NCI-H69 (cell line): ENCODE results near the gene KLHL30.

ENCODE experiments used
- DNase-seq: peaks from one replicate; lab custom pipeline; 2025; lab: John Stamatoyannopoulos, UW

Gene KLHL30

DNA sequence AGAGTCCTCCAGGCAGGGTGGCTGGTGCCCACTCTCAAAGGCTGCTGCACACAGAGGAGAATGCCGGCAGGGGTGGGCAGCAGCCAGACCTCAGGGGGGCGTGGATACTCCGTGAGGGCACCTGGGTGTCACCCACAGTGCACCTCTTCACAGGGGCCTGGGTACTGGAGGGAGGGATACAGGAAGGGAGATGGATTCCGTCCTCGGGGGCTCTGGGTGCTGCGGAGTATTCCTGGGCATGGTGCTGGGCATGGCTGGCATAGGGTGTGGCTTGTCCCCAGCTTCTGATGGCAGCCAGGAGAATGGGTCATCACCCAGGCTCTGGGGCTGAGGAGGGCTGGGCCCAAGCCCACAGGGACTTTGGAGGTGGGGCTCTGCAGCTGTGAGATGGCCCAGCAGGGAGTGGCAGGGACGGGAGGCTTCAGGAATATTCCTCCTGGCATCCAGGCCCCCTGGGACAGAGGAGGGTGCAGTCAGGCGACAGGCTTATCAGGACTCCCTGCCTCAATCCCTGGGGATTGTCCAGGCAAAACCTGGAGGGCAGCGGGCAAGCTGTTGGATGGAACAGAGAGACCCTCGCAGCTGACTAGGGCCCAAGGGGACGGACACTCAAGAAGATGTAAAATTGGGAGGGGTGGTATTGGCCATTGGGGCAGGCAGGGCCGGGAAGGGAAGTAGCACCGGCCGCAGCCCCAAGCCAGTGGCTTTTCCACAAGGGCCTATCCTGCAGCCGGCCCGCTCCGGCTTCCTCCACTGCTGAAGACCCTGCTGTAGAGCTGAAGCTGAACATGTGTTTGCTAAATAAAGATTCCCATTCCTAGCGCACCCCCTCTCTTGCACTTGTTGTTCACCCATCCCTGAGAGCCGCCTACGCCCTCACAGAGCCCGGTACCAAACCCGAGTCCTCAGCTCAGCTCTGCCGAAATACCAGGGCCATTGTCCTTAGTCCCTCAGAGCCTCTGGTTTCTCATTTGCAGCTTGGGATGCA lies 5.7 kb upstream of the KLHL30 start:
- no peak for DNase-seq

DNA sequence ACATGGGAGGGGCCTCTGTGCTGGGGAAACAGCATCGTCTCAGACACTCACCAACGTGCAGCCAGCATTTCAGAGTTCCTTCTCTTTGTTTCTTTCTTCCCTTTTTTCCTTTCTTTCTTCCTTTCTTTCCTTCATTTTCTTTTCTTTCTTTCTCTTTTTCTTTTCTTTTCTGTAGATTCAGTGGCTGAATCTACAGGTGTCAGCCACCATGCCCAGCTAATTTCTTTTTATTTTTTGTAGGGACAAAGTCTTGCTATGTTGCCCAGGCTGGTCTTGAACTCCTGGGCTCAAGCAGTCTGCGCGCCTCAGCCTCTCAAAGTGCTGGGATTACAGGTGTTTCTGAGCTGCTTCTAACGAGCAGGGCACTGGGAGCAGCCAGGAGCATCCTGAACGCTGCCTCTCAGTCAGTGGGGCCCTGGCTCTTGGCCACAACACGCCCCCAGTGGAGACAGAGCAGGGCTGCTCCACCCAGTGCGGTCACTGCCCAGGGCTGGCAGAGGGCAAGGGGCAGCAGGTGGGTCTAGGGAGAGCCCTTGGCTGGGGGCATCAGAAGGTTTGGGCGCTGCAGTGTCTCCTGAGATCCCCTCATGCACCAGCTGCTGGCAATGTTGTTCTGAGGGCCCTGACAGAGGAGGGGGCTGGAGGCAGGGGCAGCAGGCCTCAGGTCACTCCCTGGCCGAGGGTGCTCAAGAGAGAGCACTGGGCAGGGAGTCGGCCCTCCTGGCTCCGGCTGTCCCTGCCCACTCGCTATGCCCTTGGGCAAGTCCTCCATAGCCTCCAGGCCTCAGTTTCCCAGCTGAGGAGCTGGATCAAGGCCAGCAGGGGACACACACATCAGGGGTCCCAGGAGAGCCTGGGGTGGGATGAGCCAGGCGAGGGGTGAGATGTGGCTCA lies 4.7 kb upstream of the KLHL30 start:
- DNase-seq, result peak; percentile 9

GRCh38 chr2:238134393-238134785 lies 4.1 kb upstream of the KLHL30 start:
- DNase-seq, result no peak

DNA sequence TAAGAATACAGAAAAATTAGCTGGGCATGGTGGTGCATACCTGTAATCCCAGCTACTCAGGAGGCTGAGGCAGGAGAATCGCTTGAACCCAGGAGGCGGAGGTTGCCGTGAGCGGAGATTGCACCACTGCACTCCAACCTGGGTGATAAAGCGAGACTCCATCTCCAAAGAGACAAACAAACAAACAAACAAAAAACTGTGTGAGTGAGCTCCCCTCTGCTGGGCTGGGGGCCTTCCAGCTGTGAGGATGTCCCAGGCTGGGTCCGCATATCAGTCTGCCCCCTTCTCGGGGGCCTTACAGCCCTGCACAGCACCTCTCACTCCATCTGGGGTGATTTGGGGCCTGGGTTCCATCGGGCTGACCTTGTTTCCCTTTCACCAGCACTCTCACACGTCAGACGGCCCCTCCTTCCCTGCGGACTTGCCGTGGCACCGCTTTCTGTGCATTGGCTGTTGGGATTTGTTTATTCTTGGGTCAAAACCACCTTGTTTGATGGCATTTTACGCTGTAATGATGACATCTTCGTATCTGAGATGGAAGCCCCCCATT lies 2.8 kb upstream of the KLHL30 start:
- DNase-seq, result no peak

DNA sequence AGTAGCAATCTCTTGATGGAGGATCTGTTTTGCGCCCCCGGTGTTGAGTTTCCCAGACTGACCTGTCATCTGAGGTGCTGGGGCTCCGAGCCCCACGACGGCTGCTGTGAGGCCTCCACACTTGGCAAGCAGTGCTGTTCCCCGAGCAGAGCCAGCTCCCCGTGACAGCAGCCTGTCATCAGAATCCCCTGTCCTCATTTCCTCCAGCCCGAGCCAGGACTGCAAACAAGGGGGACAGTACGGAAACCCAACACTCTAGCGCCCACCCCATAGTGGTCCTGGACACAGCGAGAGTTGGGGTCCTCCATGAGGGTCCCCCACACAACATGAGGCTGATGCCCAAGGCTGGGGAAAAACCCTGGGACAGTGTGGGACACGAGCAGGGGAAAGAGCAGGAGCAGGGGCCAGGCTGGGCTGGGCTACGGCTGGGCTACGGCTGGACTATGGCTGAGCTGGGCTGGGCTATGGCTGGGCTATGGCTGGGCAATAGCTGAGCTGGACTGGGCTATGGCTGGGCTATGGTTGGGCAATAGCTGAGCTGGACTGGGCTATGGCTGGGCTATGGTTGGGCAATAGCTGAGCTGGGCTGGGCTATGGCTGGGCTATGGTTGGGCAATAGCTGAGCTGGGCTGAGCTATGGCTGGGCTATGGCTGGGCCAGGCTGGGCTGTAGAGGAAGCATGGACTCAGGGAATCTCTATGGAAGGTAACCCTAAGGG lies 1.5 kb upstream of the KLHL30 start:
- no peak for DNase-seq

DNA sequence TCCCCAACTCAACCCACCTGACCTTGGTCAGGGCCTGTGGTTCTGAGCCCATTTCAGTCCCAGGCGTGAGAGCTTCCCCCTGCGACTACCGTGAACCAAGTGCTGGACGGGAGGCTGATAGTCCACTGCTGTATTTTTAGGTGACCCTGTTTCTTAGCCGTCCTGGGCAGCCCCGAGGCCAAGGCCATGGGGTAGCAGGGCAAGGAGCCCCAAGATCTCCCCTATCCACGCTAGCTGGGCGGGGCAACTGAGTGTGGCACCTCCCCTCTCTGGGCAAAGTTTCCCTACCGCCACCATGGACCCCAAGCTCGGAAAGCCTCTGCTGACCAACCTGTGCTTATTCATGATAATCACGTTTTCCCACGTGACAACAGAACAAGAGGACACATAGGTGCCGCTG lies 583 bp upstream of the KLHL30 start:
- DNase-seq, result no peak

DNA sequence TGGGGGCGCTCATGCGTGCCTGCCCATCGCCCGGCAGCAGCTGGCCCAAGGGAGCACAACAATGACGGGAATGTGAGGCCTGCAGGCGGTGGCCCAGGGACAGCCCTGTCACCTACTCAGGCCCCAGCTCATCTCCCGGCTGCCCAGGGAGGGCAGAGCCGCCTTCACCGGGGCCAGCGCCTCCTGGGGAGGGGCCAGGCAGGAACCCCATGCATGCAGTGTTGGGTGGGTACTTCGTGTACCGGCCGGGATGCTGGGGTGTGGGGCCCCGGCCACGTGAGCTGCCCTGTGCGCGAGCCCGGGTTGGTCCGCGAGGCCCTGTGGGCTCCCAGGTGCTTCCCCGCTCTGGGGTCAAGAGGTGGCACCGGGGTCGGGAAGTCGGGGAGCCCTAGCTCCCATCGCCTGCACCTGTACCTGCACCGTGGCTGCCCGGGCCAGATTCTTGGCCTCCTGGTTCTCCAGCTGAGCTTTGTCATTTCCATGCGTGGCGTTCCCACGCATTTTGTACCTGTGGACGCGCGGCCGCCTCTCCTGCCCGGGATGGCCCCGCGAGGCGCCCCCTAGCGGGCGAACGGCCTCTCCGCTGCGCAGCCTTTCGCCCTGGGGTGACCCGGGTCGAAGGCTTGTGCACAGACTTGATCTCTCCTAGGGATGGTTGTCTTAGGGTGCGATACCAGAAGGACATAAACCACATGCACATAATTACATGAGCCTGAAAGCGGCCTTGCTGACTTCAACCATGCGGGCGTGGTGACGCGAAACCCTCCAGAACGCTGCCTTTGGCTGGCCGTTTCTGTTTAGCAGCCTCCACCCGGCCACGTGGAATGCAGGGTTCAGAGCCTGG lies 950 bp downstream of the KLHL30 start:
- DNase-seq, result no peak

- no peak for DNase-seq
Measured at GRCh38 chr2:238140040-238140439, 1.6 kb downstream of the KLHL30 start.

DNA sequence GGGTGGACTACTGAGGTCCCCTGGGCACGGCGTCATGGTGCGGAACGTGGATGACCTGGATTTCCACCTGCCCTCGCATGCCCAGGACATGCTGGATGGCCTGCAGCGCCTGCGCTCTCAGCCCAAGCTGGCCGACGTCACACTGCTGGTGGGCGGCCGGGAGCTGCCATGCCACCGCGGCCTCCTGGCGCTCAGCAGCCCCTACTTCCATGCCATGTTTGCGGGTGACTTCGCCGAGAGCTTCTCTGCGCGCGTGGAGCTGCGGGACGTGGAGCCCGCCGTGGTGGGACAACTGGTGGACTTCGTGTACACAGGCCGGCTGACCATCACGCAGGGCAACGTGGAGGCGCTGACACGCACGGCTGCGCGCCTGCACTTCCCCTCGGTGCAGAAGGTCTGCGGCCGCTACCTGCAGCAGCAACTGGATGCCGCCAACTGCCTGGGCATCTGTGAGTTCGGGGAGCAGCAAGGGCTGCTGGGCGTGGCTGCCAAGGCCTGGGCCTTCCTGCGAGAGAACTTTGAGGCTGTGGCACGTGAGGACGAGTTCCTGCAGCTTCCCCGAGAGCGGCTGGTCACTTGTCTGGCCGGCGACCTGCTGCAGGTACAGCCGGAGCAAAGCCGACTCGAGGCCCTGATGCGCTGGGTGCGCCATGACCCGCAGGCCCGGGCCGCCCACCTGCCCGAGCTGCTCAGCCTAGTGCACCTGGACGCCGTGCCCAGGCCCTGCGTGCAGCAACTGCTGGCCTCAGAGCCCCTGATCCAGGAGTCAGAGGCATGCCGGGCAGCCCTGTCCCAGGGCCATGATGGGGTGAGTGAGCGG lies 2.5 kb downstream of the KLHL30 start:
- DNase-seq, result no peak

GRCh38 chr2:238141541-238142318 lies 3.3 kb downstream of the KLHL30 start:
- peak; percentile 62 for DNase-seq

GRCh38 chr2:238142382-238143205 lies 4.1 kb downstream of the KLHL30 start:
- no peak for DNase-seq

GRCh38 chr2:238143239-238143951 lies 4.9 kb downstream of the KLHL30 start:
- DNase-seq, result no peak

DNA sequence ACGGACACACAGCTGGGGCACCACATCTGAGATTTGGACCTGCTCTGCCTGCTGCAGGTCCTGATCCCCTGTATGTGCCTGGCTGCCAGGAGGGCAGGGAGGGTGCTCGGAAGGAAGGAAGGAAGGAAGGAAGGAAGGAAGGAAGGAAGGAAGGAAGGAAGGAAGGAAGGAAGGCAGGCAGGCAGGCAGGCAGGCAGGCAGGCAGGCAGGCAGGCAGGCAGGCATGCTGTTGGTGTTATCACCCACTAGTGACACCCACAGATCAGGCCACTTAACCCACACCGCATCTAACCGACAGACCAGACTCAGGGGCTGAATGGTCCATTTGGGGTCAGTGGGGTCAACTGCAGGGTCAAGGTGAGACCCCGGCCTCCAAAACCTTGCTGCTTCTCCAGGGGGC lies 5.8 kb downstream of the KLHL30 start:
- DNase-seq, result no peak

DNA sequence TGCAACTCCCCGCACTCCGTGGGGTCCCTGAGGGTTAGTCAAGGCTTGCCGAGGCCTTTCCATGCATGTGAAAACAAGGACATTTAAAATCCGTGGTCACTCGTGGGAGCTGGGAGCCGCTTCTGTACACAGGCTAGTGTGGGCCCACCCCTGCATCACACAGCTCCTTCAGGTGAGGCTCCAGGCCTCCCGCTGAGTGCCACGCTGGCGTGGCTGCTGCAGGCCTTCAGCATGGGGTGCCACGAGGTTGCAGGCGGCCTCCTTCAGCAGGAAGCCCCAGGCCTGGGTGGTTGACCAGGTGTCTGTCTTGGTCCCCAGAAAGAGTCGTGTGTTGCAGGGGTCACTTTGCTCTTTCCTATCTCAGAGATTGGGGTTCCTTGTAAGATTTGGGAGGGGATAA lies 6.6 kb downstream of the KLHL30 start:
- DNase-seq, result no peak

DNA sequence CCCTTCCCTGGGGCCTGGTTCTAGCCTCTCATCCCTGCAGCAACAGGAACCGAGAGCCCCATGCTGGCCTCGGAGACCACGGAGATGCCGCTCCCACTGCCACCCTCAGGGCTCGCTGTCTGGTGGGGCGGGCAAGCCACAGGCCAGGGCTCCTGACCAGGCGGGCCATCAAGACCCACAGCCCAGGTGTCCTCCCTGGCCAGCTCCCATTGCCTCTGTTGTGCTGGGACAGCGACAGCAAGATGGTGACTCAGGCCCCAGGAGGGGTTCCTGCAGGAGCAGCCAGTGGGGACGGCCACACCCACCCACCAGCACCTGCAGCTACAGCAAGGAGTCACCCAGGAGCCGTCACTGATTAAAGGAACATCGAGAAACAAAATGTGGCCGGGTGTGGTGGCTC lies 7.4 kb downstream of the KLHL30 start:
- DNase-seq, result no peak

DNA sequence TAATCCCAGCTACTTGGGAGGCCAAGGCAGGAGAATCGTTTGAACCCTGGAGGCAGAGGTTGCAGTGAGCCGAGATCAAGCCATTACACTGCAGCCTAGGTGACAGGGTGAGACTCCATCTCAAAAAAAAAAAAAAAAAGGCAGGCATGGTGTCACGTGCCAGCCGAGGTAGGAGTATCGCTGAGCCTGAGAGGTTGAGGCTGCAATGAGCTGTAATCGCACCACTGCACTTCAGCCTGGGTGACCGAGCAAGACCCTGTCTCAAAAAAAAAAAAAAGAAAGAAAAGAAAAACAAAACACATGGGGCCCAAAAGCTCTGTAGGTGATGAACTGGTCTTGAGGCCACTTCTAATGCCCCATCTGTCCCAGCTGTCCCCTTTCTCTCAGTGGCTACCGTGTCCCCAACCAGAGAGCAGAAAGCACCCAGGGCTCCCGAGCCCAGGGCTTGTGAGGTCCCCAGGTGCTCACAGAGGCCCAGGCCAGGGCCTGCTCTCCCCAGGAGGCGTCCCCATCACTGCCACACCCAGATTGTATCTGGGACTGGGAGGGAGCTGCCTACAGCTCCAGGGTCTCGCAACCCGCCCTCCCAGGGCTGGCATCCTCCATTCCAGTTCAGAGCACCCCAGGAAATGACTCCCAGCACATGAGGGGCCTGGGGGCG lies 8.5 kb downstream of the KLHL30 start:
- no peak for DNase-seq

DNA sequence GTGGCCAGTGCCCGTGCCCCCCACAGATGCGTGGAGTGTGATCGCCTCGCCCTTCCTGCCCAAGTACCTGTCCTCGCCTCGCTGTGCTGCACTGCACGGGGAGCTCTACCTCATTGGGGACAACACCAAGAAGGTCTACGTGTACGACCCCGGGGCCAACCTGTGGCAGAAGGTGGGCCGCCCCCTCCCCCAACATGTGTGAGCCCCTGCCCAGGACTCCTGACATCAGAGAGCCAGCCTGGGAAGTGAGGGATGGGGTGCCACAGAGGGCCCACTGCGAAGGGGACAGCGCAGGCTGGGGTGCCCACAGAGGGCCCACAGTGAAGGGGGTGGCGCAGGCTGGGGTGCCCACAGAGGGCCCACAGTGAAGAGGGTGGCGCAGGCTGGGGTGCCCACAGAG lies 10.5 kb downstream of the KLHL30 start:
- DNase-seq, result no peak
